Fibroblast of the aortic adventitia (primary cell): Measurements from ENCODE around the gene SCLY. TPM values are rescaled to one million over a fixed set of nuclear protein-coding genes. Genes with fewer than 3 reads are reported as not detected.

ENCODE experiments used
- DNase-seq: peaks from one replicate; pipeline ENCODE4 v3.0.0-alpha.2; 2010; ENCODE audit warnings: low read depth
- H3K4me3 ChIP-seq: 2 replicates; pipeline ENCODE4 v1.5.1; 2011; ENCODE audit warnings: low read depth, mild to moderate bottlenecking, control low read depth, low read length, moderate library complexity
- CTCF ChIP-seq: IDR thresholded peaks from 2 replicates; pipeline ENCODE4 v1.5.1; 2011; ENCODE audit warnings: mild to moderate bottlenecking, low read length, control low read depth, inconsistent platforms; ENCODE audit not compliant: insufficient read depth
- small RNA-seq: library from RNA; depleted of rRNA; stranded (forward); fragments of <200 nt; gene quantifications from one replicate; pipeline ENCODE3, GENCODE V24; 2012
- total RNA-seq: library from RNA; depleted of rRNA; stranded (reverse); fragments of >200 nt; gene quantifications from 2 replicates; pipeline ENCODE4 v1.2.3, GENCODE V29; 2012; ENCODE audit warnings: low replicate concordance

The SCLY gene
- total RNA-seq, 1 donor, result 13.0 TPM

GRCh38 chr2:238146884-238147544 lies 86.2 kb downstream of the SCLY start:
- TF ChIP-seq CTCF, result no peak
- DNase-seq, result no peak

GRCh38 chr2:238148981-238149380 lies 88.2 kb downstream of the SCLY start:
- TF ChIP-seq CTCF, result no peak
- no peak for DNase-seq
- H3K4me3 ChIP-seq, result no peak overlapping the region

More at GRCh38 chr2:238146884-238147544, 86.2 kb downstream of the SCLY start:
- no peak overlapping the region for H3K4me3 ChIP-seq

Small RNA genes within 50 kb of the gene (small RNA-seq; reads per million reads assigned to genes)
- not detected for gene RNU6-1333P

Other genes starting within 250 kb of the SCLY start
- 3.1 and 3.4 TPM in 2 replicates for gene RAMP1, start 201.4 kb upstream of the SCLY start, total RNA-seq
- 49.8 and 57.6 TPM in 2 replicates for gene UBE2F, start 94.0 kb upstream of the SCLY start, total RNA-seq
- 1.4 and 2.4 TPM in 2 replicates for gene ESPNL, start 39.3 kb downstream of the SCLY start, total RNA-seq
- 0.09 and 0.33 TPM in 2 replicates for gene KLHL30, start 77.7 kb downstream of the SCLY start, total RNA-seq
- 2.8 and 3.4 TPM in 2 replicates for gene ERFE, start 98.0 kb downstream of the SCLY start, total RNA-seq
- 18.6 and 19.0 TPM in 2 replicates for gene ILKAP, start 142.7 kb downstream of the SCLY start, total RNA-seq
- 1.6 and 6.6 TPM in 2 replicates for gene HES6, start 179.0 kb downstream of the SCLY start, total RNA-seq
- gene PER2, start 227.6 kb downstream of the SCLY start, total RNA-seq, result 1.9 and 10.8 TPM in 2 replicates